Kidney epithelial cell (primary cell): ENCODE measurements around the gene CCDC196. TPM values are rescaled to one million over a fixed set of nuclear protein-coding genes. Genes with fewer than 3 reads are reported as not detected.

ENCODE experiments used
- DNase-seq: peaks from one replicate; pipeline ENCODE4 v3.0.0-alpha.2; 2010; ENCODE audit warnings: low read depth
- H3K27me3 ChIP-seq: 2 replicates; pipeline ENCODE4 v1.6.0; 2011; ENCODE audit warnings: low read length; ENCODE audit not compliant: control insufficient read depth, insufficient read depth
- H3K36me3 ChIP-seq: 2 replicates; pipeline ENCODE4 v1.5.1; 2011; ENCODE audit warnings: low read length; ENCODE audit not compliant: control insufficient read depth, insufficient read depth
- H3K4me3 ChIP-seq: 2 replicates; pipeline ENCODE4 v1.5.1; 2011; ENCODE audit warnings: low read depth, mild to moderate bottlenecking, control low read depth, low read length
- total RNA-seq: library from RNA; depleted of rRNA; stranded (reverse); fragments of >200 nt; gene quantifications from 2 replicates; pipeline ENCODE4 v1.2.3, GENCODE V29; 2015
- TF ChIP-seq, protein P1 (sequence below): IDR thresholded peaks from 2 replicates; pipeline ENCODE4 v1.5.1; 2011; ENCODE audit warnings: mild to moderate bottlenecking, moderate library complexity, low read length, control low read depth, inconsistent platforms; ENCODE audit not compliant: insufficient read depth, poor library complexity, severe bottlenecking

Gene CCDC196
- total RNA-seq, 1 donor from 2014 or later = not detected

DNA sequence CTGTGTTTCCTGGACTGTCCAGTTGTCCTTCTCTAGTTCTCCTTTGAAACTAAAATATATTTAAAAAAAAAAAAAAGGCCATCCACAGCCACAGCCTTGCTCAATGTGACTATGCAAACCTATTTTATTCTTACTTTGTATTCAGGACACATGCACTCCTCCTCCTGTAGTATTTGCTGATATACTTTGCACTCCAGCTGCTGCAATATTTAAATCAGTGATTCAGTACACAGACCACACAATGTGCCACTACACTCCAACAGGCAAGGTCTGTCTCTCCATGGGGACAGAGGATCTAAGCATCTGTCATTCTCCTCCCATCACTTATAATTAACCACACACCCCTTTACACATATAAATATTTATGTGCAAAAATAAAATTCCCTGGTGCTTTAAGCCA lies 40.2 kb upstream of the CCDC196 start:
- no peak for DNase-seq
- Histone ChIP-seq H3K4me3 (no peak overlapping the region), H3K27me3 (no peaks in the 10 kb centered on the region), H3K36me3 (no peaks in the 10 kb centered on the region)
- TF ChIP-seq, protein P1, sequence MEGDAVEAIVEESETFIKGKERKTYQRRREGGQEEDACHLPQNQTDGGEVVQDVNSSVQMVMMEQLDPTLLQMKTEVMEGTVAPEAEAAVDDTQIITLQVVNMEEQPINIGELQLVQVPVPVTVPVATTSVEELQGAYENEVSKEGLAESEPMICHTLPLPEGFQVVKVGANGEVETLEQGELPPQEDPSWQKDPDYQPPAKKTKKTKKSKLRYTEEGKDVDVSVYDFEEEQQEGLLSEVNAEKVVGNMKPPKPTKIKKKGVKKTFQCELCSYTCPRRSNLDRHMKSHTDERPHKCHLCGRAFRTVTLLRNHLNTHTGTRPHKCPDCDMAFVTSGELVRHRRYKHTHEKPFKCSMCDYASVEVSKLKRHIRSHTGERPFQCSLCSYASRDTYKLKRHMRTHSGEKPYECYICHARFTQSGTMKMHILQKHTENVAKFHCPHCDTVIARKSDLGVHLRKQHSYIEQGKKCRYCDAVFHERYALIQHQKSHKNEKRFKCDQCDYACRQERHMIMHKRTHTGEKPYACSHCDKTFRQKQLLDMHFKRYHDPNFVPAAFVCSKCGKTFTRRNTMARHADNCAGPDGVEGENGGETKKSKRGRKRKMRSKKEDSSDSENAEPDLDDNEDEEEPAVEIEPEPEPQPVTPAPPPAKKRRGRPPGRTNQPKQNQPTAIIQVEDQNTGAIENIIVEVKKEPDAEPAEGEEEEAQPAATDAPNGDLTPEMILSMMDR = no peak

DNA sequence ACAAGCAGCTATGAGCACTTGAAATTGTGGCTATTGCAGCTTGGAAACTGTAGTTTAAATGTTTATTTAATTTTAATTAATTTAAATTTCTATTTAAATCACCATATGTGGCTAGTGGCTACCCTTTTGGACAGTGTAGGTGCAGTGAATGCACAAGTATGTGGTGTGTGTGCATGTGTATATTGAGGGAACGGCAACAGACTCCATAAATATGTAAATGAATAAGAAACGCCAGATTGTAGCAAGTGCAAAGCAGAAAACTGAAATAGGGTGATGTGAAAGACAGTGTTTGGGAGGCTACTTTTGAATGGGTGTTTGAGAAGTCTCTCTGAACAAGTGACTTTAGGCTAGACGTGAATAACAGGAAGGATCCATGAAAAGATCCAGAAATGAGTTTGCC lies 32.7 kb upstream of the CCDC196 start:
- TF ChIP-seq, protein P1 = no peak
- no peak overlapping the region for H3K4me3 ChIP-seq
- H3K36me3 ChIP-seq = no peaks in the 10 kb centered on the region
- no peak for DNase-seq
- no peaks in the 10 kb centered on the region for H3K27me3 ChIP-seq

DNA sequence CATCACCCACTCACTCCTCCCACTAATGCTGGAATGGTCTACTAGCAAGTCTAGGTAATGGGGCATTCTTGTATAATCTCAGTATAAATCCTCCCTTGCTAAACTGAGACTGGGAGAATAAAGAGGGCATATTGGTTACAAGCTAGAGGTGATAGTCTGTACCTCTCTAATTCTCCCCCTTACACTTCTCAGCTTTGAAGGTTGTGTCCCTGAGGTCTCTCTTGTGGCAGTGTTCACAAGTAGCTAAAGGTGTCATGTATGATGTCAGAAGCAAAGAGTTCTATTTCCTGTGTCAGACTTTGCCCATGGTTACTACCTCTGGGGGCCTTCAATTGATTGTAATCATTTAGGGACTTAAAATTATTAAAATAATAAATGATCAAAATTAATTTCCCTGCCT lies 26.6 kb upstream of the CCDC196 start:
- Histone ChIP-seq H3K4me3 (no peak overlapping the region), H3K36me3 (no peaks in the 10 kb centered on the region), H3K27me3 (no peaks in the 10 kb centered on the region)
- DNase-seq = no peak
- TF ChIP-seq, protein P1 = no peak

DNA sequence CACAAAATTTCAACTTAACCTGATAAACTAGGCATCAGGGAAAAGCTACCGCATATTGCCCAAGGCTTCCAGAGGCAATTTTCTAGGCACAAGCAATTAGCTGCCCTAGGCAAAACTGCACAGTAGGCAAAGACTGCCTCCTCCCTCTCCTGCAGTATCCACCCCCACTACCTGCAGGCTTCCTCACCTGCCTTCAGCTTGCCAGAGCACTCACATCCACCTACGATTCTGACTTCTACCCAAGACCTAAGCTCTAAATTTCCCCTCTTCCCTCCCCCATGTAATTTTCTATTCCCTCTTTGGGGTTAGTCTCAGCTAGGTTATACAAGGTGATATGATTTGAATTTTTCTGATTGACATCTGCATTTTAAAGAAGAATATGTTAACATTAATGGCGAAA lies 21.9 kb upstream of the CCDC196 start:
- TF ChIP-seq, protein P1 = no peak
- H3K27me3 ChIP-seq = no peaks in the 10 kb centered on the region
- no peaks in the 10 kb centered on the region for H3K36me3 ChIP-seq
- no peak for DNase-seq
- no peak overlapping the region for H3K4me3 ChIP-seq

DNA sequence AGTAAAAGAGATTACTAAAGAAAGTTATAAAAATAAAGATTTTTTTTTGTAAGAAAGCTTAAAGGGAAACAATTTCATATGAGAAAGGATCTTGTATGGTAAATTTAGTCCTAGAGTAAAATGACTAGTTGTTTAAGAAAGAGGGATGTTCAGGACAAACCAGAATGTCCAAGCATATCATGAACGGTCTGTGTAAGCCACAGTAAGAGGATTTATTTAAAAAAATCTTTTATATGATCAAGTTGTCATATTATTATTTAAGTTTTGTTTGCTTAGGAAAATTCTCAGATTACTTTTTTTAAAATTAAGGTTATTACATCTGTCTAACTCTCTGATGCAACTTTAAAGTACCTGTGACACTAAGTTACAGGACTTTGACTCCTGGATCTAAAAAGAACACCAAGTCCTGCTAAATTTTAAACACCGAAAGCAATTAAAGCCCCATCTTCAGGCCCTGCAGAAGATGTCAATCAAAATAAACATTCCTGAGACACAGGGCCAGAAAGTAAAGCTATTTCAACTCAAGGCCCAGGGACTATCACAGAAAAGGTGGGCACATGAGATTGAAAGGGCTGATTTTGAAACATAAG lies 17.3 kb upstream of the CCDC196 start:
- TF ChIP-seq, protein P1 = no peak
- DNase-seq = no peak
- Histone ChIP-seq H3K27me3 (no peaks in the 10 kb centered on the region), H3K36me3 (no peaks in the 10 kb centered on the region), H3K4me3 (no peak overlapping the region)

DNA sequence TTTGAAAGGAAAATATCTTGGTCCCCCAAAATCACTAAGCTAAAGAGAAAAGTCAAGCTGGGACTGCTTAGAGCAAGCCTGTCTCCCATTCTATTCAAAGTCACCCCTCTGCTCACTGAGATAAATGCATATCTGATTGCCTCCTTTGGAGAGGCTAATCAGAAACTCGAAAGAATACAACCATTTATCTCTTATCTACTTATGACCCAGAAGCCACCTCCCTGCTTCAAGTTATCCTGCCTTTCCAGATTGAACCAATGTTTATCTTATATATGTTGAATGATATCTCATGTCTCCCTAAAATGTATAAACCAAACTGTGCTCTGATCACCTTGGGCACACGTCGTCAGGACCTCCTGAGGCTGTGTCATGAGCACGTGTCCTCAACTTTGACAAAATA lies 14.6 kb upstream of the CCDC196 start:
- TF ChIP-seq, protein P1 = no peak
- Histone ChIP-seq H3K27me3 (no peaks in the 10 kb centered on the region), H3K36me3 (no peaks in the 10 kb centered on the region), H3K4me3 (no peak overlapping the region)
- DNase-seq = no peak
